ENCODE results near the gene DCHS1.

DNA sequence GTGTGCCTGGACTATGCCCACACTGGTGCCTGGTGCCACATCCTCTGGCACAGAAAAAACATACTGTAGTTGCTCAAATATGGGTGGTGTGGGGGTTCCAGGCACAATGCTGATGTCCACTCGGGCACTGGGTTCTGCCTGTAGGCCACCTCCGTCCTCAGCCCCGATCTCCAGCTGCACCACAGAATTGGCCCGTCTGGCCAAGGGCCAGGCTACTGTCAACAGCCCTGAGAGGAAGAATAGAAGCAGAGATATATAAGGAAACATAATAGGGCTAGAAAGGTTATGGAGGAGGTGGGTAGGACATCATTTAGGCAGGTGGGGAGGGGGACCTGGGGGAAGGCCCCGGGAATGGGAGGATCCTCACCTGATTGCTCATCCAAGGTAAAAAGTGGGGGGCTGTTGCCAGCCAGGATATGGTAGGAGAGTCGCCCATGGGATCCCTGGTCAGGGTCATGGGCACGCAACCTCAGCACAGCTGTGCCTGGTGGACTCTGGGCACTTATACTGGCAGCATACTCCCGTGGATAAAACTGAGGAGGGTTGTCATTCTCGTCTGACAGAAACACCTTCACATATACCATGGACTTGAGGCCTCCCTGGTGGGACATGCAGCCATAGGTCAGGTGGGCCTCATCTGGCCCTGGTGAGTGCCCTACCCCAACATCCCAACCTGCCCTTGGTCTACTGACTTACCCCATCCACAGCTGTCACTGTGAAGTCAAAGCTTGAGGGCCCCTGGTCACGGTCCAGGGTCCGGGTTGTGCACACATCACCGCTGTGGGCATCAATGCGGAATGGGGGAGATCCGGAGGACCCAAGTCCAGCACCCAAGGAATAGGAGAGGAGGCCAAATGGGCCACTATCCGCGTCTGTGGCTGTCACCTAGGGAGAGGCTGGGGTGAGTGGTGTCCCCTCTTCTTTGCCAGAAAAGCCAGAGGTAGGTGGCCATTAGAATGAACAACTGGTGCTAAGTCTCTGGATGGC lies 21.9 kb downstream of the DCHS1 start:
- no peak for TF ChIP-seq POLR2A (IDR thresholded peaks at IDR 0.05; ENCODE audit: low read depth, low read length)
- no peak for TF ChIP-seq NFIC (IDR thresholded peaks at IDR 0.05; ENCODE audit: low read depth, low read length)
- TF ChIP-seq NR2C1 (IDR thresholded peaks at IDR 0.05), result no peak
- TF ChIP-seq SMC3 (IDR thresholded peaks at IDR 0.05; ENCODE audit: borderline replicate concordance, low read length), result no peak
- TF ChIP-seq CTCF (IDR thresholded peaks at IDR 0.05 in 2 of 3, conservative IDR thresholded peaks at IDR 0.05 in 1 of 3; ENCODE audit: control insufficient read depth in 2 of 3, extremely low read depth in 1 of 3, insufficient read depth in 1 of 3, low read depth in 3 of 3, low read length in 3 of 3), result no peak
- TF ChIP-seq, protein P1, sequence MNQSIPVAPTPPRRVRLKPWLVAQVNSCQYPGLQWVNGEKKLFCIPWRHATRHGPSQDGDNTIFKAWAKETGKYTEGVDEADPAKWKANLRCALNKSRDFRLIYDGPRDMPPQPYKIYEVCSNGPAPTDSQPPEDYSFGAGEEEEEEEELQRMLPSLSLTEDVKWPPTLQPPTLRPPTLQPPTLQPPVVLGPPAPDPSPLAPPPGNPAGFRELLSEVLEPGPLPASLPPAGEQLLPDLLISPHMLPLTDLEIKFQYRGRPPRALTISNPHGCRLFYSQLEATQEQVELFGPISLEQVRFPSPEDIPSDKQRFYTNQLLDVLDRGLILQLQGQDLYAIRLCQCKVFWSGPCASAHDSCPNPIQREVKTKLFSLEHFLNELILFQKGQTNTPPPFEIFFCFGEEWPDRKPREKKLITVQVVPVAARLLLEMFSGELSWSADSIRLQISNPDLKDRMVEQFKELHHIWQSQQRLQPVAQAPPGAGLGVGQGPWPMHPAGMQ (IDR thresholded peaks at IDR 0.05; ENCODE audit: borderline replicate concordance), result no peak
- no peak for TF ChIP-seq HDAC6 (IDR thresholded peaks at IDR 0.05; ENCODE audit: unreplicated experiment)
- TF ChIP-seq EZH2 (IDR thresholded peaks at IDR 0.05; ENCODE audit: borderline replicate concordance, control insufficient read depth, low read depth, low read length), result no peak
- TF ChIP-seq YBX1 (IDR thresholded peaks at IDR 0.05), result no peak

All from GM12878 (cell line).